HG02678 (cell line): ENCODE measurements around the gene KCND3.

Experiments
- ATAC-seq: cut with Tn5 transposase; IDR thresholded peaks from one replicate; pipeline ENCODE4 v1.9.1; 2021; ENCODE audit warnings: mild to moderate bottlenecking, moderate library complexity; ENCODE audit not compliant: unreplicated experiment

KCND3 gene

DNA sequence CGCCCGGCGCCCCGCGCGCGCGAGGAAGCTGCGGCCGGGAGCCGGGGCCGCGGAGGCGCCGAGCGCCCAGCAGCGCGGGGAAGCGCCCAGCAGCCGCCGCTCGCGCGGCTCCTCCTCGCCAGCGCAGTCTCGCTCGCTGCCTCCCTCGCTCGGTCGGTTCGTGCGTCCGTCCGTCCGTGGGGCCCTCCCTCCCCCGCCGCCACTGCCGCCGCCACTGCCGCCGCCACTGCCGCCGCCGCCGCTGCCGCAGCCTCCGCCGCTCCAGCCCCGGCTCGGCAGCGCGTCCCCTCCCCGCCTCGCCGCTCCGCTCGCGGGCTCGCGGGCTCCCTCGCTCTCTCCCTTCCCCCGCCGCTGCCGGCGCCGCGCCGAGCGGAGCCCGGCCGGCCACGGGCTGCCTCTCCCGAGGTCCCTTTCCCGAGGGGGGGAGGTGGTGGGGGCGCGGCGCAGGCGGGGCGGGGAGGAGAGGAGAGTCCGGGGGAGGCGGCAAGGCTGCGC is at the start of gene KCND3:
TSS of gene KCND3 (minus strand) at position 138 of the 495 bp plus-strand sequence.
- no peak for ATAC-seq

- no peak for ATAC-seq
Observed at GRCh38 chr1:112034277-112034676, 44.8 kb upstream of the KCND3 start.

- no peak for ATAC-seq
Observed at GRCh38 chr1:112033439-112034120, 44.1 kb upstream of the KCND3 start.

DNA sequence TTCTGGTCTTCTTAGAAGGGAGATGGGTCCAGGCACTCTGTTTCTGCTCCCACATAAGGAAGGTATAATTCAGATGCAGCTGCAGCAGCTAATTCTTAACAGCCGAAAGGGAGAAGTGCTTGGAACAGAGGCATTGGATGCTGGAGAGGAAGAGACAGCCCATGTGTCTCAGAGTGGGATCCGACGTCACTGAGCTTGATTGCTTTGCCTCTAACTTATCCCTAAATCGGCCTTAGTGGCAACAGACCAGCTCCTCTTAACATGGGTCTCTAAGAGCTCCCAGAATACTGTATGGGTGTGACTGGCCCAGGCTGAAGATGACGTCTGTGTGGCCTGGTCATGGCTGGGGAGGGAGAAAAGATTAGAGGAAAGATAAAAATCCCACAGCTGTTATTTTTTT is 40.7 kb upstream of the KCND3 start:
- no peak for ATAC-seq

GRCh38 chr1:112027696-112028095 is 38.2 kb upstream of the KCND3 start:
- no peak for ATAC-seq

- no peak for ATAC-seq
Observed at GRCh38 chr1:112026501-112026900, 37.0 kb upstream of the KCND3 start.

GRCh38 chr1:112026016-112026415 is 36.5 kb upstream of the KCND3 start:
- no peak for ATAC-seq

GRCh38 chr1:112021263-112021662 is 31.8 kb upstream of the KCND3 start:
- no peak for ATAC-seq

- no peak for ATAC-seq
Observed at GRCh38 chr1:112017183-112017582, 27.7 kb upstream of the KCND3 start.

DNA sequence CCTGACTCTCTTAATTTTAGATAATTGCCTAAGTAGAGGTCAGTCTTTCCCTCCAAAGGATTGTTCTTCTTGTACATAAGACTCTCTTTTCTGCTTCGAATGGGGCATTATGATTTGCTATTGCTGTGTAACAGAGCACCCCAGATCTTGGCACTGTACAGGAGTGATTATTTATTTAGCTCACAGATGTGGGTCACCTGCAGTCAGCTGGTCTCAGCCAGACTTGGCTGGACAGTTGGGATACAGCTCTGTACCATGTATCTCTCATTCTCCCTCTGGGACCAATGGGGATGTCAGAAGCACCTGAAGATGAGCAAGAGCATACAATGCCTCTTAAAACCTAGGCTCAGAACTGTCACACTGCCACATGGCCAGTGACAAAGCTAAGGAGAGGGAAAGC is 23.4 kb upstream of the KCND3 start:
- no peak for ATAC-seq

DNA sequence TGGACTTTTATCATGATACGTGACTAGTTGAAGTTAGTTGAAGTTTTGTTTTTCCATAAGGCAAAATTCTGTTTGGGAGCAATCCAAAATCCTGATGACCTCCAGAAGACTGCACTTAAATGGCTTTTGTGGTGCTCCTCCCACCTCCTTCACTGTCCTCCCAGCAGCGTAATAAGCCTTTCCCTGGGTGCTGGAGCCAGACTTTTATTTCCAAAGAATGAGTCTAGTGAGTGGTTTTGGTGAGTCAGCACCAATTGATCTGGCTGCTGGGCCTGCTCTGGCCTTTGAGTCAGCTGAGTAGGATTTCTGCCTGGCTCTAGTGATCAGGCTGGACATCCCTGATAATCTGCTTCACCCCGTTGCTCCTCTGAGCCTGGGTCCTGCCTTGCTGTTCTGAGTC is 21.7 kb upstream of the KCND3 start:
- ATAC-seq, result no peak

DNA sequence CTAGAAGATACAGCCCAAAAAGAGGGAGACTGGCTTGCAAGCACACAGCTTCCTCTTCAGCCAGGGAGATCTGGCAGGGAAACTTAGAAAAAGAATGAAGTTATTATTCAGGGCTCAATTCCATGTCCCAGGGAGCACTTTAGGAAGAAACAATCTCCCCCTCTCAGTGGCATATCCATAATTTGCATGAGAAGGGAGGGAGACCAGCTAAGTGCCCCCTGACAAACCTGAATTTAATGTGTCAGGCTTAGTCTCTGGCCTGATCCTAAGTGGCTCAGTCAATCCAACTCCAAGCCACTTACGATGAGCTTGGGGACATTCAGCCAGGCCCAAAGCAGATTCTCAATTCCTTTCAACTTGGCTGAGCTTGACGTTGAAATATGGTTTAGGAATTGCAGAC is 17.7 kb upstream of the KCND3 start:
- no peak for ATAC-seq

DNA sequence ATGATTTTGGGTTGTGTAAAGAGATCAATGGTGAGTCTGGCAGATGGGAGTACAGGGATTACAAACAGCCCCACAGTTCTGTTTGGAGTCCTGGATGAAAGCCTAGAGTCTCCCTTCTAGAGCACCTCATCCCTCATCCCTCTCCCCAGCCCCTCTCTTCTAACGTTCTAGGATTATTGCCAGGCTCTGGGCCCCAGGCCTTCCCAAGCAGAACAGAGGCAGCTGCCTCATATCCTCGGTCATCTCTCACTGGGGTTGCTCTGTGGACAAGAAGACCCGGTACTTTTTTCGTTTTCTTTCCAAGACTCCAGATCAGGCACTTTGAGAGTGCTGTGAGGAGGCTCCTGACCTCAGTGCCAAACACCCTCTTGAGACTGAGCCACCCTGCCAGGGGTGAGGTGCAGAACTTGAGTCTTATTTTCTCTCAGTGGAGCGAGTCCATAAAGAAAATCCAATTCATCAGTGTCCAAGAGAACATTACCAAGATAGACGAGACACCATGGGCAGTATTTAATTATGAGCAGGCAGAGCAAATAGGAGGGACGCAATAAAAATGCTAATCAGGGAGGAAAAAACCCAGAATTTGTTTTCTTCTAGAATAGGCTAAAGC is 17.1 kb upstream of the KCND3 start:
- ATAC-seq, result no peak

DNA sequence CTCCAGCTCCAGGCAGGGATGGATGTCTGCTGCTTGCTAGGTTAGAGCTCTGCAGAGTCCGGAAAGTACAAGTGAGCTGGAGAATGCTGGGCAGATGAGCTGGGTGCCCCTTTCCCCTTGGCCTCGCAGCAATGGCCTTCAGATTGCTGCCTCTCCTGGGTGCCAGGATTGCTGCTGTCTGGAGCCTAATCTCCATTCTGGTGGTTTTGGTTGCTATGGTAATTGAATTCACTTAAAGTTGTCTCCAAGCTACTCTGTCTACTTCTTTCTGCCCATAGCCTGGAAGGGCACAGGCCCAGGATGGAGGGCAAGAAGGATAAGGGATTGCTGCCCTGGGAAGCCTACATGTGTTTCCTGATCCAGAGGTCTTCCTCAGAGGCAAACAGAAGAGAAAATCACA is 14.6 kb upstream of the KCND3 start:
- no peak for ATAC-seq

DNA sequence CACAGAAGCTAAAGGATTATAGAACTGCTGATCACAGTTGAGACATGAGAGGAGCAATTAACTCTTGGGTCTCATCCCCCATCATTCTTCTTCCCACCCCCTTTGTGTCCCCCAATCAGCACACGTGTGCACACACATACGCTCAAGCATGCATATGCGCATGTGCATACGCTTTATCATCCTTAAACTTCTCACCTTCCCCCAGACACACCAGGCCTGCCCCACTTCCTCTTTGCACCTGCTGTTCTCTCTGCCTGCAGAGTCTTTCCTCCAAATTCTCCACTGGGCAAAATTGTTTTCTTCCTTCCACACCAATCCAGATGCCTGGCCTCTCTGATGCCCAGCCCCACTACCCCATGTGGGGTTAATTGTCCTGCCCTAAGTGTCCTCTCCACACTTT is 13.0 kb upstream of the KCND3 start:
- ATAC-seq, result no peak

DNA sequence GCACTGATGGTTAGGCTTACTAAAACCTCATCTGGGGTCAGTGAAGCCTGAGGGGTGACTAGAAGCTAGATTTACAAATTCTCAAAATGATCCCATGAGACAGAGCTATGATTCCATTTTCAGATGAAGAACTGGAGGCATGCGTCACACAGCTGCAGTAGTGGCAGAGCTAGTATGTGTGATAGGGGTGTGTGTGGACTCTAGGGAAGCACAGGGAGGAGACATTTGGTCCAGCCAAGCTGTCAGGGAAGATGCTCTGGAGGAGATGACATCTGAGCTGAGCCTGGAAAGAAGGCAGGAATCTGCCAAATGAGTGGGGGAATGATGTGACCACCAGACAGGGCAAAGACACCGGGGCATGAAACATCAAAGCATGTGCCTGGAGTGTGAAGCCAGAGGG is 12.0 kb upstream of the KCND3 start:
- no peak for ATAC-seq

- ATAC-seq, result no peak
Observed at GRCh38 chr1:112000048-112000447, 10.6 kb upstream of the KCND3 start.

- no peak for ATAC-seq
Observed at GRCh38 chr1:111998332-111998731, 8.9 kb upstream of the KCND3 start.

- no peak for ATAC-seq
Observed at GRCh38 chr1:111992476-111992875, 3.0 kb upstream of the KCND3 start.

- ATAC-seq, result peak; percentile 47
Observed at GRCh38 chr1:111990878-111991718, 1.6 kb upstream of the KCND3 start.

GRCh38 chr1:111990026-111990877 is 784 bp upstream of the KCND3 start:
- ATAC-seq, result no peak
